Hepatocyte (in vitro differentiated cells): ENCODE results near the gene ITPA.

Experiments used
- CTCF ChIP-seq: fragments of 200-600 bp; sonication (generic); IDR thresholded peaks from 2 replicates; pipeline ENCODE4 v1.5.1; 2016; ENCODE audit warnings: antibody characterized with exemption, mild to moderate bottlenecking; ENCODE audit not compliant: poor library complexity
- EZH2 ChIP-seq: fragments of 200-600 bp; sonication (generic); IDR thresholded peaks from 2 replicates; pipeline ENCODE4 v1.6.1; 2016; ENCODE audit warnings: antibody characterized with exemption, mild to moderate bottlenecking, borderline replicate concordance

- TF ChIP-seq CTCF (no peak), EZH2 (no peak)
These were observed 24.1 kb downstream of the ITPA start for GRCh38 chr20:3233131-3233990.
